Astrocyte (in vitro differentiated cells and primary cell): ENCODE results near the gene TOR1AIP1.

Experiments used
- CTCF ChIP-seq: IDR thresholded peaks from 2 replicates; pipeline ENCODE4 v1.5.1; 2011; ENCODE audit warnings: low read depth, mild to moderate bottlenecking, inconsistent platforms, low read length, moderate library complexity; ENCODE audit not compliant: insufficient read depth
- EZH2 ChIP-seq: IDR thresholded peaks from 2 replicates; pipeline ENCODE4 v1.6.1; 2012; ENCODE audit warnings: mild to moderate bottlenecking, low read length, inconsistent platforms; ENCODE audit not compliant: insufficient read depth

GRCh38 chr1:179911812-179912211 is 29.7 kb downstream of the TOR1AIP1 start:
- TF ChIP-seq CTCF (no peak), EZH2 (no peak)
